NCI-H1694 (cell line): ENCODE results near the gene SLC25A1.
A peak's percentile ranks its signal among the peaks of the same experiment; 100 is the strongest.

ENCODE experiments used
- DNase-seq: peaks from one replicate; lab custom pipeline; 2025; lab: John Stamatoyannopoulos, UW

The SLC25A1 gene

GRCh38 chr22:19180740-19181410 lies 2.3 kb upstream of the SLC25A1 start:
- DNase-seq = no peak

GRCh38 chr22:19180234-19180633 lies 1.7 kb upstream of the SLC25A1 start:
- DNase-seq = no peak

DNA sequence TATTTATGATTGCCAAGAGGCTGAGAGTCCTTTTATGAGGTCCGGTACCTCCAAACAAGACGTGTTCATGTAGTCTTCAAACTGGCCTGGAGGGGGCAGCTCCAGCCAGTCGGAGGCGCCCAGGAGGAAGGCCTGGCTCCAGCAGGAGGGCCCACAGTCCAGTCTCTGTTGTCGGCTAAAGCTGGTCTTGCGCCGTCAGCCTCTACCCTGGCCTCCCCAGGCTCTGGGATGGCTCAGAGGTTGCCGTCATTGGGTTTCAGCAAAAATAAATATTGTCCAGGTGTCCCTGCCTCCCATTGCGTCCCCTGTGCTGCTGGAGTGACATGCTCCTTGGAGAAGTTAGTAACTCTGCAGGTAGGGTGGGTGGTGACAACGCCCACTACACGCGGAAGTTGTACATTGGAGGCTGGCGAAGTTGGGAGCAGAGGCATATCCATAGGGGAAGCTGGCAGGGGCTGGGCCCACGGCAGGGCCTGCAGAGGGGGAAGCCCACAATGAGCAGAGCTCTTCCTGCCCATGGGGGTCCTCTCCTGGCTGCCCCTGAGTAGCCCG lies 1.0 kb upstream of the SLC25A1 start:
- DNase-seq = peak; percentile 26

DNA sequence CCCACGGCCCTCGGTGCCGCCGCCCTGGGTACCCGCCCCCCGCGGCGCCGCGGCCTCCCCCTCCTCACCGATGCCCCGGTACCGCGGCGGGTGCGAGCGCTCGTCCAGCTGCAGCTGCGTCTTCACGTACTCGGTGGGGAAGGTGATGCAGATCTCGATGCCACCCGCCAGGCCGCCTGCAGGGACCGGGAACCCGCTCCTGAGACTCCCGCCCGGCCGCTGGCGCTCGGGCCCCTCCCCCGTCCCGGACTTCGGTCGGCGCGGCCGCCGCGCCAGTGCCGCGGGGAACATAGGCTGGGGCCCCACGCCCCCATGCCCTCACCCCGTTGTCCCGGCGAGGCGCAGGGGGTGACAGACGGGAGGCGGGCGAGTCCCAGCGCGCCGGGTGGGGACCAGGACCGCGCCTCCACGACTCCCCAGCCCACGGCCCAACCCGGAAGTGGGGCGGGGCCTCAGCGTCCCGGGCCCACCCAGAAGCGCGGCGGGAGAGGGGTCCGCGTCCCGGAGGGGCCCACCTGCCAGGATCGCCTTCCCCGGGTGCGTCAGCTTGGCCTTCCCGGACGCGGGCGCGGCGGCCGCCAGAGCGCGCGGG lies 375 bp downstream of the SLC25A1 start:
- DNase-seq = no peak

GRCh38 chr22:19177164-19178064 lies 1.1 kb downstream of the SLC25A1 start:
- no peak for DNase-seq

DNA sequence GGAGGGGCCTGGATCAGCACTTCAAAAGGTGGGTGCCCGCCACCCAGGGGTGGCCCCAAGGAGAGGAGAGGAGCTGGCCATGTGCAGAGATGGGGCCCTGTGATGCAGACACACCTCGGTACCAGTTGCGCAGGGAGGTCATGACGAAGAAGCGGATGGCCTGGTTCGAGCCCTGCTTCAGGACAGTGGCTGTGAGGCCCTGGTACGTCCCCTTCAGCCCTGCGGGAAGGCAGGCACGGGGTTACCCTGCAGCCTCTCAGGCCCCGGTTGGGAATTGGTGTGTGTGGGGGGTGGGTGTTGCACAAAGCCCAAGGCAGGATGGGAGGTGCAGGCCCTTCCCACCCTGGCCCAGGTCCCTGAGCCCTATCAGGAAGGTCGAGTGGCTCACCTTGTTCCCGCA lies 1.8 kb downstream of the SLC25A1 start:
- no peak for DNase-seq

DNA sequence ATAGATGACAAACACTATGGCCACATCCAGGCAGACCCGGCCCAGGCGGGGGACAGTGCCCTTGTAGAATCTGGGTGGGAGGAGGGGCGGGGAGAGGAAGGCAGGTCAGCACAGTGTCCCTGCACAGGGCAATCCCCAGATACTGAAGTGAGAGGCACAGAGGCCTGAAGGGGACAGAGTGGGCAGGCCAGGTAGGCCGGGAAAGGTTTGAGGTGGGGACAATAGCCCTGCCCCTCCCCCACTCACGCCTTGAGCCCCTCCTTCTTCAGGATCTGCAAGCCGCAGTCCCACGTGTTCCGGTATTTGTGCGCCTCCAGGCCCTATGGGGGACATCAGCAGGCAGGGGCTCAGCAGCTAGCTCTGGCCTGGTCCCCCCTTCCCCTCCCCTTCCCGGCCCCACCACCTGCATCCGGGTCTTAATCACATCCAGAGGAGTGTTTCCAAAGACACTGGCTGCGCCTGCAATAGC lies 2.3 kb downstream of the SLC25A1 start:
- DNase-seq = no peak

DNA sequence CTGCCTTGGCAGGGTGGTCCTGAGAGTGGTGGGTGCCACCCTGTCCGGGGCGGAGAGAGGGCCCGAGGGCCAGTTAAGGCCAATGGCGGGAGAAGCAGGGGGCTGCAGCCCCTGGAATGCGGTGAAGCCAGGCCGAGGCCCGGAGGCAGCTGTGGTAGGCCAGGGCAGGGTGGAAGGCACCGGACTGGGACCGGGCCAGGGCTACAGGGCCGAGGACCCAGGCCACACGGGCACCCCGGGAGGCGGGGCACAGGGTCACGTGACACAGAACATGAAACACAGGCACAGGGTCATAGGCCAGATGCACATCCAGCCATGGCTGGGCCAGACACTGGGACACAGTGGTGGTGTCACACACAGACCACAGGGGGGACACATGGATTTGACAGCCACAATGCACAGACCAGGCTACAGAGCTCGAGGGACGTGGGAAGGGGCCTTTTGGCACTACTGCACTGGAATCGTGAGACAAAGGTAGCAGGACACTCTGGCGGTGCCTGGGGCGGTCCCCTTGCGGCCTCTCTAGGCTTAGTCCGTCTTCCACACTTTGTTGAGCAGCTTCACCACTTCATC lies 2.8 kb downstream of the SLC25A1 start:
- DNase-seq = no peak

DNA sequence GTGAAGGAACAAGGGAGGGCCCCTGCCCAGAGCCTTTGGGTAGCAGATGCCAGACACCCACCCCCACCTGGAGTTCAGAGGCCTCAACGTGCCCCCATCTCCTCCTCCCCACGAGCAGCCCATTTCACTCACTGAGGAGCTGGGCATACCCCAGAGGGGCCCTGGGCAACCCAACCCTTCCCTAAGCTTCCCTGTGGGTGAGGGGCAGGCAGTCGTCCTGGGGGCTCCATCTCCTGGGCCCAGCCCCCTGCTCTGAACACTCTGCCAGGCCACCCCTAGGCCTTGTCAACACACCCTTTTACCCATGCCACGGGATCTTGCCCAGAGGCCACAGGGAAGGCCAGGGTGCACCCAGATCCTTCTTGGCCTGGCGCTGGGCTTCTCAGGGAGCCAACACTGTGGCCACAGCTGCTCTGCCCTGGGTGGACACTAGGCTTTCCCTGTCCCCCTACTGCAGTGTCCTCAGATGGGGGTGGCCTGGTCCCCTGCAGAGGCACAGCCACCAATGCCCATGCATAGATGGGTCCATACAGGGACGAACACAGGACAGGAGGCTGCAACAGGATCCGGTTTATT lies 3.4 kb downstream of the SLC25A1 start:
- no peak for DNase-seq

- DNase-seq = no peak
Measured at GRCh38 chr22:19174106-19175025, 4.2 kb downstream of the SLC25A1 start.

GRCh38 chr22:19173047-19174035 lies 5.2 kb downstream of the SLC25A1 start:
- no peak for DNase-seq

DNA sequence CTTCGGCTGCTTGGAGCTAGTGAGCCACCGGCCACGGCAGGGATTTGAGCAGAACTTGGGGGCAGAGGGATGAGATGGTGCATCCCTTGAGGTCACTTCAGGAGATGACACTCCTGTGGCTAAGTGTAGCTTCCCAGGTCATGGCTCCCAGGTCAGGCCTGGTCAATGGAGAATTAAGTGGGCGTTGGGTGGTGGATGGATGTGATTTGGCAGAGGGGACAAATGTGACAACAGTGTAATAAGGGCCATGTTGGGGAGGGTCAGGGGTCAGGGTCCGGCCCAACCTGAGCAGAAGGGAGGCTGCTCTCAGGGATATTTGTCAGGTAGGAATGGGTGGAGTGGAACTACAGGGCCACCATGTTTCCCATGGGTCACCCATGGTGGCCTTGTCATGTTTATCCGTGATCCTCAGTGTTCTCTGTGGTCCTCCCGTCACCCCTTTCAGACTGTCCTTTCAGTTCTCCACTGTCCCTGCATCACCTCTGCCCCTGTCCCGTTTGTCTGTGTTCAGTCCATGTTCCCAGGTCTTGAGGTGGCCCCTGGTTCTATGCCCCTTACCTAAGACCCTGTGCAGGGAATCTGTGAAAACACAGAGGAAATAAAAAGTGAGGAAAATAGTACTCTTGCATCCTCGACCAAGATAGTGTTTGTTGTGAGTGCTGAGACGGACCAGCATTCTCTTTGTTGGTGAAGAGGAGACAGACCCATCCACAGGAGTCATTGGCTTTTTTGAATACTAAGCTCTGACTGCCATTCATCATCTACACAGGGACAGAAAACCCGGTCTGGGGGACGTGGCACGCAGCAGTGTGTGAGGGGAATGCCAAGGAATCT lies 6.1 kb downstream of the SLC25A1 start:
- DNase-seq = no peak

DNA sequence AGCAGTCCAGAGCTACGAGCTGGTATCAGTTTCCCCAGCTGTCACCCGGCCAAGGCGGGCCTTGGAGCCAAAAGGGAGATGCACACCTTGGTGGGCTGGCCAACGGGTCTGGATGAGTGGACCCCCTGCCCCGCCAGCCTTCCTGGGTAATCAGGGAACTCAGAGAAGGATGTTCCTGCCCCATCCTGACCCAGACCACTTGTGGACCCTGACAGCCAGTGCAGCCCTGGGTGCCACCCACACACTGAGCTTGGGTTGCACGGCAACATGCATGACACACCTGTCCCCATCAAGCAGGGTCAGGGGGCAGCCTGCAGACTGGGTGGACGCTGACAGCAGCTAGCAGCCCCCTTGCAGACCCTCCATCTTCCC lies 8.6 kb downstream of the SLC25A1 start:
- DNase-seq = no peak

GRCh38 chr22:19169002-19169946 lies 9.3 kb downstream of the SLC25A1 start:
- DNase-seq = no peak

GRCh38 chr22:19168088-19168890 lies 10.2 kb downstream of the SLC25A1 start:
- DNase-seq = no peak

- no peak for DNase-seq
Measured at GRCh38 chr22:19167106-19167869, 11.2 kb downstream of the SLC25A1 start.
